Neuronal stem cell (in vitro differentiated cells): ENCODE data around the gene NPAS2.
A peak's percentile ranks its signal among the peaks of the same experiment; 100 is the strongest.

Experiments used
- DNase-seq: peaks from one replicate; pipeline ENCODE4 v3.0.0-alpha.2; 2013; ENCODE audit warnings: low spot score
- H2AFZ ChIP-seq: one replicate; pipeline ENCODE4 v1.6.1; 2013; ENCODE audit warnings: mild to moderate bottlenecking, low read length, inconsistent platforms
- H2AK5ac ChIP-seq: 2 replicates; pipeline ENCODE4 v1.6.1; 2013; ENCODE audit warnings: low read depth, mild to moderate bottlenecking, inconsistent platforms, low read length, moderate library complexity, mixed read lengths
- H2BK120ac ChIP-seq: 2 replicates; pipeline ENCODE4 v1.6.1; 2013; ENCODE audit warnings: low read depth, mild to moderate bottlenecking, inconsistent platforms, low read length, moderate library complexity, mixed read lengths
- H2BK12ac ChIP-seq: one replicate; pipeline ENCODE4 v1.6.1; 2013; ENCODE audit warnings: low read length, inconsistent platforms
- H2BK15ac ChIP-seq: 2 replicates; pipeline ENCODE4 v1.6.1; 2013; ENCODE audit warnings: mild to moderate bottlenecking, low read length, inconsistent platforms, mixed read lengths
- H2BK5ac ChIP-seq: one replicate; pipeline ENCODE4 v1.6.1; 2013; ENCODE audit warnings: inconsistent platforms, mild to moderate bottlenecking, low read length, moderate library complexity
- H3K14ac ChIP-seq: one replicate; pipeline ENCODE4 v1.6.1; 2013; ENCODE audit warnings: low read length, inconsistent platforms
- H3K18ac ChIP-seq: 2 replicates; pipeline ENCODE4 v1.6.1; 2013; ENCODE audit warnings: low read length, inconsistent platforms
- H3K23ac ChIP-seq: 2 replicates; pipeline ENCODE4 v1.6.1; 2013; ENCODE audit warnings: low read depth, mild to moderate bottlenecking, mixed read lengths, low read length, inconsistent platforms; ENCODE audit not compliant: poor library complexity
- H3K27ac ChIP-seq: replicated peaks from 3 replicates; pipeline ENCODE4 v1.5.1; 2013; ENCODE audit warnings: low read length, inconsistent platforms
- H3K27me3 ChIP-seq, 3 experiments: 2 replicates each; pipeline ENCODE4 v1.6.1; 2013; ENCODE audit warnings: low read length in 3 of 3, mild to moderate bottlenecking in 2 of 3, inconsistent platforms in 1 of 3, low read depth in 1 of 3, mixed read lengths in 1 of 3, moderate library complexity in 1 of 3; ENCODE audit not compliant: control insufficient read depth in 3 of 3, insufficient read depth in 3 of 3
- H3K36me3 ChIP-seq, 2 donors: replicated peaks in 1 of 2; 2 replicates each; pipeline ENCODE4 v1.6.1; 2013; ENCODE audit warnings: low read length in 2 of 2; ENCODE audit not compliant: control insufficient read depth in 2 of 2, insufficient read depth in 2 of 2
- H3K4ac ChIP-seq: 2 replicates; pipeline ENCODE4 v1.6.1; 2013; ENCODE audit warnings: inconsistent platforms, mild to moderate bottlenecking, low read length, moderate library complexity
- H3K4me1 ChIP-seq, 2 donors: 1 replicate in 1 of 2; 2 replicates in 1 of 2; pipeline ENCODE4 v1.6.1; 2013; ENCODE audit warnings: low read length in 2 of 2, low read depth in 1 of 2; ENCODE audit not compliant: control insufficient read depth in 2 of 2, insufficient read depth in 1 of 2
- H3K4me2 ChIP-seq: one replicate; pipeline ENCODE4 v1.6.1; 2013; ENCODE audit warnings: mild to moderate bottlenecking, low read length, inconsistent platforms; ENCODE audit not compliant: insufficient read depth, poor library complexity, severe bottlenecking
- H3K4me3 ChIP-seq, 2 donors: 2 replicates each; pipeline ENCODE4 v1.5.1; 2013; ENCODE audit warnings: low read length in 2 of 2, mild to moderate bottlenecking in 2 of 2, inconsistent platforms in 1 of 2, moderate library complexity in 1 of 2
- H3K79me1 ChIP-seq: one replicate; pipeline ENCODE4 v1.6.1; 2013; ENCODE audit warnings: low read depth, mild to moderate bottlenecking, inconsistent platforms, low read length, moderate library complexity
- H3K9ac ChIP-seq: one replicate; pipeline ENCODE4 v1.6.1; 2013; ENCODE audit warnings: mild to moderate bottlenecking, low read depth, low read length, inconsistent platforms; ENCODE audit not compliant: poor library complexity
- H3K9me3 ChIP-seq, 2 donors: replicated peaks in 1 of 2; 2 replicates each; pipeline versions ENCODE3 to v1.6.1; 2013; ENCODE audit warnings: low read length in 2 of 2, mild to moderate bottlenecking in 2 of 2, inconsistent platforms in 1 of 2, low read depth in 1 of 2, mixed read lengths in 1 of 2, moderate library complexity in 1 of 2; ENCODE audit not compliant: control insufficient read depth in 2 of 2, insufficient read depth in 1 of 2
- H4K8ac ChIP-seq: one replicate; pipeline ENCODE4 v1.6.1; 2013; ENCODE audit warnings: low read depth, mild to moderate bottlenecking, inconsistent platforms, low read length, moderate library complexity
- H4K91ac ChIP-seq: one replicate; pipeline ENCODE4 v1.6.1; 2013; ENCODE audit warnings: low read length, low read depth, mild to moderate bottlenecking, inconsistent platforms; ENCODE audit not compliant: poor library complexity
- WGBS, 2 donors: extraction: QIAGEN DNeasy Blood & Tissue Kit; methylation state at CpG; one replicate each; pipeline ENCODE4 v1.1.7; 2013; ENCODE audit warnings: missing lambda C conversion rate in 2 of 2, mixed read lengths in 1 of 2; ENCODE audit not compliant: insufficient read length in 2 of 2, insufficient replicate concordance in 1 of 2; ENCODE audit errors: extremely low coverage in 2 of 2; 5-methylcytosine and 5-hydroxymethylcytosine counted together

Gene NPAS2

GRCh38 chr2:100993294-100993693, 173.4 kb downstream of the NPAS2 start:
- H2AFZ ChIP-seq = no peak overlapping the region
- H3K14ac ChIP-seq = no peak overlapping the region
- H3K27me3 ChIP-seq = peaks cover 0 to 20% (median 0%) of the 10 kb centered on the region in 3 experiments
- no peak overlapping the region for H3K4me3 ChIP-seq
- H3K4me2 ChIP-seq = no peak overlapping the region
- H3K4me1 ChIP-seq = no peaks in the 10 kb centered on the region
- H2BK5ac ChIP-seq = no peak overlapping the region
- no peak overlapping the region for H2BK12ac ChIP-seq
- no peaks in the 10 kb centered on the region for H3K36me3 ChIP-seq
- no peak overlapping the region for H3K9ac ChIP-seq
- H4K91ac ChIP-seq = no peak overlapping the region
- no peaks in the 10 kb centered on the region for H3K9me3 ChIP-seq
- DNase-seq = no peak
- no peak overlapping the region for H2BK120ac ChIP-seq
- H2AK5ac ChIP-seq = no peak overlapping the region
- no peak overlapping the region for H3K4ac ChIP-seq
- no peak overlapping the region for H2BK15ac ChIP-seq
- no peak overlapping the region for H3K23ac ChIP-seq
- H3K18ac ChIP-seq = peak overlapping the region; percentile 65
- H4K8ac ChIP-seq = no peak overlapping the region
- WGBS, 2 donors = no CpG with 5 or more reads among the region's 17 CpGs
- H3K79me1 ChIP-seq = no peaks in the 10 kb centered on the region
- H3K27ac ChIP-seq = no peak overlapping the region

- Histone ChIP-seq H2BK120ac (no peak overlapping the region), H3K9ac (no peak overlapping the region), H3K79me1 (no peaks in the 10 kb centered on the region), H2BK15ac (peak overlapping the region; percentile 18), H3K4me2 (no peak overlapping the region), H3K14ac (no peak overlapping the region), H2BK5ac (no peak overlapping the region), H3K4me1 (no peaks in the 10 kb centered on the region), H3K23ac (no peak overlapping the region), H2AK5ac (no peak overlapping the region), H3K18ac (no peak overlapping the region), H3K27me3 (peaks cover 0 to 14% (median 0%) of the 10 kb centered on the region in 3 experiments), H4K91ac (no peak overlapping the region), H2BK12ac (no peak overlapping the region), H3K4ac (no peak overlapping the region), H3K27ac (no peak overlapping the region), H3K4me3 (no peak overlapping the region), H3K36me3 (no peaks in the 10 kb centered on the region), H4K8ac (no peak overlapping the region), H2AFZ (no peak overlapping the region), H3K9me3 (no peaks in the 10 kb centered on the region)
- DNase-seq = no peak
- WGBS, 2 donors = no CpG with 5 or more reads among the region's 28 CpGs
Measured at GRCh38 chr2:100995309-100996075, 175.6 kb downstream of the NPAS2 start.

DNA sequence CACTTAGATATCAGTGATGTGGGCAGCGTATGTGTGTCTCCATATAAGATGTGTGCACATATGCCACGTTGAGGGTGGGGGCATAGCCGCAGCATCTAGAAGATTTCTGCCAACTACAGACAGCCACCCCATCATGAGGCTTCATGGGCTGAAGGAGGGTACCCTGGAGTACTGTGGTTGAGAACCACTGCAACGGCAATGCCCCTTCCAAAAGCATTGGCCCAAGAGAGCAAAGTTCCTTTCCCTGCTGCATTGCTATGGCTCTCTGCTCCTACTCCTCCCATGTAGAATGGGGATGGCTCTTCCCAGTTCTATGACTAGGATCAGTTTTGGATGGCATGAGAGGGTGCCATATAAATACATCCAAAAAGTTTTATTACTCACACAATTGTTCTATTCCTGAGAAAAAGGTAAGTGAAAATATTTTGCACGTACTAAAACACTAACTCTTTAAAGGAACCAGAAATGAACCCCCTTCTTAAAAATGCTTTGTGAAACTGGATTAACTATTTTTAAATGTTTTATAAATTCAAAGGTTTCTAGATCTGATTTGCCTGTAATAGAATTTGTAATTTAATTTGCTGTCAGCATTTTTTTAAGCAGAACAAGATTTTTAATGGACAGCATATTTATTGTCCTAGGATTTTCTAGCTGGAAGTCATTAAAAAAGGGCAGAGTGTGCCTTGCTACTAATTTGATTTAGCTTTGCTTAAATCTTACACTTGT, 177.7 kb downstream of the NPAS2 start:
- DNase-seq = no peak
- no peak overlapping the region for H4K91ac ChIP-seq
- no CpG with 5 or more reads among the region's 5 CpGs for WGBS, 2 donors

DNA sequence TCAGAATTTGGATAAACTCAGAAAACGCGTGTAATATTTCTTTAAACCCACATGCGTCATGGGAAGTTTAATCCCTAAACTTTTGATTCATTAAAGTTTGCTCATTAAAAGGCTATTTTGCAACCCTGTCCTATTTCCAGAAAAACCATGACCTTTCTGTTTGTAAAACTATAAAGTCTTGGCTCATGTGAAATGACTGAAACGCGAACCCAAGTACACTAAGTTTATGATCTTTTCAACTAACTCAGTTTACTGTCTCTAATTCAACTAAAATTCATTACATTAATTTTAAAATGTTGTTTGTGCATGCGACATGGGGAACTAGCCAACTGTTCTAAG, 178.3 kb downstream of the NPAS2 start:
- no peak overlapping the region for H3K14ac ChIP-seq
- H3K18ac ChIP-seq = no peak overlapping the region
- no peak overlapping the region for H2BK15ac ChIP-seq
- H3K36me3 ChIP-seq = peaks cover 0 to 5% of the 10 kb centered on the region in 2 donors
- no peak overlapping the region for H3K9ac ChIP-seq
- no peak overlapping the region for H3K27ac ChIP-seq
- H2AFZ ChIP-seq = no peak overlapping the region
- WGBS, 2 donors = no CpG with 5 or more reads among the region's 6 CpGs
- peaks cover 3 to 4% of the 10 kb centered on the region in 2 donors for H3K9me3 ChIP-seq
- no peak overlapping the region for H4K8ac ChIP-seq
- H3K4me2 ChIP-seq = no peak overlapping the region
- peaks cover 5% of the 10 kb centered on the region for H3K79me1 ChIP-seq
- H3K4me3 ChIP-seq = no peak overlapping the region
- H3K23ac ChIP-seq = no peak overlapping the region
- H2AK5ac ChIP-seq = no peak overlapping the region
- DNase-seq = no peak
- no peak overlapping the region for H2BK120ac ChIP-seq
- H2BK5ac ChIP-seq = no peak overlapping the region
- H3K4ac ChIP-seq = no peak overlapping the region
- H2BK12ac ChIP-seq = no peak overlapping the region
- H3K27me3 ChIP-seq = peaks cover 0 to 7% (median 0%) of the 10 kb centered on the region in 3 experiments
- H4K91ac ChIP-seq = no peak overlapping the region
- peaks cover 4 to 6% of the 10 kb centered on the region in 2 donors for H3K4me1 ChIP-seq

More for the DNA sequence above, 177.7 kb downstream of the NPAS2 start:
- H3K23ac ChIP-seq = no peak overlapping the region
- no peak overlapping the region for H2BK5ac ChIP-seq
- H3K36me3 ChIP-seq = peaks cover 0 to under 1% of the 10 kb centered on the region in 2 donors
- no peak overlapping the region for H2BK120ac ChIP-seq
- H3K4ac ChIP-seq = no peak overlapping the region
- peaks cover 3 to 4% of the 10 kb centered on the region in 2 donors for H3K9me3 ChIP-seq
- H3K79me1 ChIP-seq = peaks cover 5% of the 10 kb centered on the region
- H4K8ac ChIP-seq = no peak overlapping the region
- no peak overlapping the region for H2BK12ac ChIP-seq
- no peak overlapping the region for H2AFZ ChIP-seq
- H3K27me3 ChIP-seq = peaks cover 0 to 7% (median 0%) of the 10 kb centered on the region in 3 experiments
- H3K4me2 ChIP-seq = no peak overlapping the region
- no peak overlapping the region for H3K4me3 ChIP-seq
- no peak overlapping the region for H2AK5ac ChIP-seq
- no peak overlapping the region for H3K9ac ChIP-seq
- no peak overlapping the region for H3K18ac ChIP-seq
- H2BK15ac ChIP-seq = no peak overlapping the region
- no peak overlapping the region for H3K27ac ChIP-seq
- H3K14ac ChIP-seq = no peak overlapping the region
- peaks cover 4% of the 10 kb centered on the region in 2 donors for H3K4me1 ChIP-seq
